GM12875 (cell line): ENCODE results near the gene PCNX3.

Source experiments
- H3K4me3 ChIP-seq: one replicate; pipeline ENCODE4 v1.5.1; 2011; ENCODE audit warnings: low read depth, low read length, control low read depth
- TF ChIP-seq, protein P1 (sequence below): IDR thresholded peaks from 2 replicates; pipeline ENCODE4 v1.5.1; 2011; ENCODE audit warnings: low read depth, mild to moderate bottlenecking, control low read depth, inconsistent platforms, low read length, moderate library complexity, borderline replicate concordance; ENCODE audit not compliant: insufficient read depth

The PCNX3 gene

DNA sequence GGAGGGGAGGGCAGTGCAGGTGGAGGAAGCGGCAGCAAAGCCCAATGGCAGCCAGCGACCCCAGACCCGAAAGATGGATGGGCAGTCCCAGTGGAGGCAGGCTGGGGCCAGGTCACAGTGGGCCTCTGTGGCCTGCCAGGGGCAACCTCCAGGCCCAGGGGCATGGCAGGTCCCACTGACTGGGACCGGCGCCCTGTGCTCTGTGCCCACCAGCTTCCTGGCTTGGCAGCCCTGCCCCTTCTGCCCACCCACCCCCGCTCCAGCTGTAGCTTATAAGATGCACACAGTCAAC is 15.7 kb upstream of the PCNX3 start:
- no peak overlapping the region for H3K4me3 ChIP-seq
- TF ChIP-seq, protein P1, sequence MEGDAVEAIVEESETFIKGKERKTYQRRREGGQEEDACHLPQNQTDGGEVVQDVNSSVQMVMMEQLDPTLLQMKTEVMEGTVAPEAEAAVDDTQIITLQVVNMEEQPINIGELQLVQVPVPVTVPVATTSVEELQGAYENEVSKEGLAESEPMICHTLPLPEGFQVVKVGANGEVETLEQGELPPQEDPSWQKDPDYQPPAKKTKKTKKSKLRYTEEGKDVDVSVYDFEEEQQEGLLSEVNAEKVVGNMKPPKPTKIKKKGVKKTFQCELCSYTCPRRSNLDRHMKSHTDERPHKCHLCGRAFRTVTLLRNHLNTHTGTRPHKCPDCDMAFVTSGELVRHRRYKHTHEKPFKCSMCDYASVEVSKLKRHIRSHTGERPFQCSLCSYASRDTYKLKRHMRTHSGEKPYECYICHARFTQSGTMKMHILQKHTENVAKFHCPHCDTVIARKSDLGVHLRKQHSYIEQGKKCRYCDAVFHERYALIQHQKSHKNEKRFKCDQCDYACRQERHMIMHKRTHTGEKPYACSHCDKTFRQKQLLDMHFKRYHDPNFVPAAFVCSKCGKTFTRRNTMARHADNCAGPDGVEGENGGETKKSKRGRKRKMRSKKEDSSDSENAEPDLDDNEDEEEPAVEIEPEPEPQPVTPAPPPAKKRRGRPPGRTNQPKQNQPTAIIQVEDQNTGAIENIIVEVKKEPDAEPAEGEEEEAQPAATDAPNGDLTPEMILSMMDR: no peak

DNA sequence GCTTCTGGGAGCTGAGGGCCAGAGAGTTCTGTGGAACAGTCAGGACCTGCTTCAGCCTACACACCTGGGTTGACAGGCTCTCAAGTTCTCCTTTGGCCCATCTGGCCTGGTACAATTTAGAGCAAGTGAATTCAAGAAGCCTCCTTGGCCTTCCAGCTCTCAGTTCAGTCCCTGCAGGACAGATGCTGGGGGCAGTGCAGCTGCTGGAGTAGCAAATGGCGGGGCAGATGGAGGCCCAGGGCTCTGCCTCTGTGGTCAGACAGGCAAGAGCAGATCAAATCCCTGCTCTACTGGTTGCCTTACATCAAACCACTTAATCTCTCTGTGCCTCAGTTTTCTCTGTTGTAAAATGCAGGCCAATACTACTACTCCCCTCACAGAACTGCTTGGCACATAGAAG is 11.3 kb upstream of the PCNX3 start:
- TF ChIP-seq, protein P1: no peak

DNA sequence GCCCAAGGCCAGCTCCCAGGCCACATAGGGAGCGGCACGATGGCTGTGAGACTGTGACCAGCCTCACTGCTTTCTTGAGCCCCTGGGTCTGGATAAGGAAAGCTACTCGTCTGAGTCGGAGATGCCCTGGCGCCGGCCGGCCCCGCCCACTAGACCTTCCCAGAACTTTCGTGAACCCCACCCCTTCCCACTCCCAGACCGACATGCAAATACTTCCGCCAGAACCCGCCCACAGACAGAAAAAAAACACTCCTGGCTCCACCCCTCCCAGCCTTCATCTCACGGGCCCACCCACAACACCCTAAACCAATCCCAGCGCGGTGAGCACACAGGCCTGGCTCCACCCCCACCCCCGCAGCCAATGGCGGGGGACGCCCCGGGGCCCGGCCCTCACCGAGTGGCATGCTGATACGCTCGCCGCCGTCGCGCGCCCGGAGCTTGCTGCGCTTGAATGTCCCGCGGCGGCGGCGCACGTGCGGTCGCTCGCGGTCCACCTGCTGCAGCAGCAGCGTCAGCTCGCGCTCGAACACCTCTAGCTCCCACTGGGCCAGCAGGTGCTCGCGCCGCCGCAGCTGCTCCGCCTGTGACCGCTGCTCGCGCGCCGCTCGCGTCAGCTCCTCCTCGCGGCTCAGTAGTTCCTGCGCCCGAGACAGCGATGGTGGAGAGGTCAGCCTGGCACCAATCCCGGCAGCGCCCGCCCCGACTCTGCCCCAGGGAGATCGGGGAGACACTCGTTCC is 8.5 kb upstream of the PCNX3 start:
- no peak overlapping the region for H3K4me3 ChIP-seq
- TF ChIP-seq, protein P1: no peak

More for the DNA sequence above, 11.3 kb upstream of the PCNX3 start:
- no peak overlapping the region for H3K4me3 ChIP-seq

DNA sequence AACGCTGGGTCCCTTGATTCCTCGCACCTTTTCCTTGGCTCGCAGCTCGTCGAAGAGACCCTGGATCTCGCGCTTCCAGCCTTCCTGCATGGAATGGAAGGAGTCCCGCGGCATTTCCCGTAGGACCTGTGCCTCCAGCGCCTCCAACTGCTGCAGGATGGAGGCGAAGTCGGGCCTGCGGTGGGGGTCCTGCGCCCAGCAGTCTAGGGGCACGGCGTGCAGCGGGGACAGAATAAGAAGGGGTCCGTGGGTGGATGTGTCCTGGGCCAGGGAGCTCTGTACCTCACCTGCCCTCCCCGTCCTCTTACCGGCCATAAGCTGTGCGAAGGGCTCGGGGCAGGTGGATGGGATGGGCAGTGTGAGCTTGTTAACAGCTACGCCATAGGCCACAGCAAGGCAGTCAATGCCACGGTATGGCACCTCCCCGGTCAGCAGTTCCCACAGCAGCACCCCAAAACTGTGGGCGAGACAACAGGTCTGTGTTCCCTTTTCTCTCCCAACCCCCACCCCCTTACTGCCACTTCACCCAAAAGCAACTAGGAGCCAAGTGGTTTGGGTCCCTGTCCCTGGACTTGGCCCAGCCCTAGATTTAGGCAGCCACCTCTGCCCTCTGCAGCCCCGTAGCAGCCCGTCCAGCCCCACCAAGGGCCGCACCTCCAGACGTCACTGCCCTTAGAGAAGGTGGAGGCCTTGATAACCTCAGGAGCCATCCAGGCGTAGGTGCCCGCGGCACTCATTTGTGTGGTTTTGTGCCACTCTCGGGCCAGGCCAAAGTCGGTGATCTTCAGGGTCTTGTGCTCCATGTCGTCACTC is 7.8 kb upstream of the PCNX3 start:
- TF ChIP-seq, protein P1: no peak
- no peak overlapping the region for H3K4me3 ChIP-seq

DNA sequence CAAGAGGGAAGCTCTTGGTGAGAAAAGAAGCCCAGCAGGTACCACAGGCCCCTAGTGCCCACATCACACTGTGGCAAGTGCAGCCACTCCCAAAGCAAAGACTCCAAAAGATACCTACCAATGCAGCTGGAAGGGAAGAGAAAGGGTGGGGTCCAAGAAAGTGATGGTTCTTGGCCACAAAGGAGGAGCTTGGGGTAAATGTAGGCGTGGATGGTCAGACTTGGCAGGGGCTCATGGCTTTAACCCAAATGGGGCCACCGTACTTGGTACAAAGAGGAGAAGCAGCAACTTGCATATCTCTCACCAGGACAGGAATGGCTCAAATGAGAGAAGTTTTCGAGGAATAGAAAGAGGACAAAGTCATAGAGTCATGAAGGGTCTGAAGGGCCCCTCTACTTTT is 6.3 kb upstream of the PCNX3 start:
- no peak overlapping the region for H3K4me3 ChIP-seq
- TF ChIP-seq, protein P1: no peak

DNA sequence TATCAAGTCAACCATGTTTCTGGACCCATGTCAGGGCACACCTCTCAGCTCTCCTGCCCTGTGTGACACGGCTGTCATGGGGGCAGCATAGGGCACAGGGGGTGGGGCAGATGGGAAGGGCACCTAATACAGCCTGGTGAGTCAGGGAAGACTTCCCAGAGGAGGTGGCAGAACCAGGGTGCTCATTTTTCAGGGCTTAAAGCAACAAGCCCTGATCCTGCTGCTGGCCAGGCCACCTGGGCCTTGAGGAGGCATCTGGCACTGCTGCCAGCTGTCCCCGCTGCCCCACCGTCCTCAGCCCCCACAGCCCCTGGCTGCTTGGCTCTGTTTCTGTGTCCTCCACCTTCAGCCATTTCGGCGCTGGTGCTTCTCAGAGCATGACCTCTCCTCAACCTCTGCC is 5.9 kb upstream of the PCNX3 start:
- H3K4me3 ChIP-seq: no peak overlapping the region
- TF ChIP-seq, protein P1: no peak

DNA sequence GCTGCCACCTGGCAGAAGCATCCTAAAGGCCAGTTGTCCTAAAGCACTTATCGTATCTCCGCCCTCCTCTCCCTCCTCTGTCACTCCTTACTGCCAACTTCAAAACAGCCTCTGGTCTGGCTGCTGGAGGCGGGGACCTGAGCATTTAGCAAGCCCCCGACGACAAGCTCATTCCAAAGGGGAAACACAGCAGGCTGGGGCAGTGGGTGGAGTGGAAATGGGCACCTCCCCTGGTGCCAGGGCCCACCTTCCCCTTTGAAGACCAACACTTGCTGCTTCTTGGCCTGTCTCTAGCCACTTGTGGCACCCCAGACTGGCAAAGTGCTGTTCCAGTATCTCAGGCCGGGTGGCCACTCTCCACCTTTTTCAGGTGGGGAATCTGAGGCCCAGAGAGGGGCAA is 5.2 kb upstream of the PCNX3 start:
- TF ChIP-seq, protein P1: no peak
- no peak overlapping the region for H3K4me3 ChIP-seq
